Ammon's horn (tissue), 1 donor: ENCODE measurements around the gene ATXN7.

Experiments used
- DNase-seq: peaks from one replicate; pipeline ENCODE4 v3.0.0-alpha.2; 2016; ENCODE audit warnings: low spot score

The ATXN7 gene

GRCh38 chr3:64023187-64023860 lies 159.7 kb downstream of the ATXN7 start, which contains the start of gene PSMD6:
TSS of gene PSMD6 (minus strand) at chr3:64023494. CDS start at chr3:64023419, 75 bp downstream.
- peak; percentile 88 for DNase-seq

GRCh38 chr3:64023861-64024223 lies 160.2 kb downstream of the ATXN7 start:
- DNase-seq: no peak

DNA sequence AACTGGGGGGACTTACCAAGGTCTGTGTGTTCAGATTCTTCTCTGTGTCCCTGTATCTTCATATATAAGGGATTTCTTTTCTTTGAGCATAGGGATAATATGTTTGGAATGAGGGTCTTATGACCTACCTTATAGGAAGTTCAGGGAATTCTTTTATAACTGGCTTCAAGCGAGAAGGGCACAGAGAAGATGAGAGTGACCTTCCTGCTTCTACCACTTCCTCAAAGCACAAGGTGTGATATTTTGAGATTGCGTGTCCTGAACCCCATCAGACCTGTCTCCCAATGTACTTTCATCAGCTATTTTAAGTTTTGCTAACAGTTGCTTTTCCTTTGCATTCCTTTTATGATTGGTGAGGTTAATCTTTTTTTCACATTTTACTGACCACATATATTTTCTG lies 162.7 kb downstream of the ATXN7 start:
- DNase-seq: no peak

DNA sequence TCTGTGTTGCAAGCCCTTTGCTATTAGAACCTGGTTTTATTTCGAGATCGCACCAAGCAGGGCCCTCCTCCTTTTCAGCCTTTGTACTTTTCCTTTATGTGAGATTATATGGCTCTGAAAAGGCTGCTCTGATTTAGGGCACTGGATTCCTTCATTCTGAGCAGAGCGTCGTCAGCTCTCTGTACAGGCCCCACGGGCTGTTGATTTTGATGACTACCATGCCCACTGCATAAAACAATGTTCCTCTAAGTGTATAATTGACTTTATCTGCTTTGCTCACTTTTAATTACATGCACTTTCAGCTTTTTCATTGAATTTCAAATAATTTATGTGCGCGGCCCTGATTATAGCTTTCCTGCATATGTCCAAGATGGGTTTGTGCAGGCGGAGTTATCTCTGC lies 164.0 kb downstream of the ATXN7 start:
- no peak for DNase-seq

DNA sequence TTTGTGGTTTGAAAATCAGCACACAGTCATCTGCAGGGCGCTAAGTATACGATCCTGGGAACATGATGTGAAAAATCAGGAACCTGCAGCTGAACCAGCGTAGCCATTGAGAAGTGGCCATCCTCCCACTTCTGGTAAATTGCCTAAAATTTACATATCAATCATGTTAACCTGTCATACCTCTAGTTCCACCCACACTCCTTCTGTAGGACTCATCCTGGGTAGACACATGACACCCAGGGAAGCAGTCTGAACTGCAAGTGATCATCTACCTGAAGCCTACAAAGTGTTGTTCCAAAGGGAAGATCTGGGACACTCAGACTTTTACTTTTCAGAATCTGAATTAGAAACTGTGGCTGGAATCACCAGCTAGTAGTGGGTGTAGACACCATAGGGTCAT lies 165.1 kb downstream of the ATXN7 start:
- no peak for DNase-seq

DNA sequence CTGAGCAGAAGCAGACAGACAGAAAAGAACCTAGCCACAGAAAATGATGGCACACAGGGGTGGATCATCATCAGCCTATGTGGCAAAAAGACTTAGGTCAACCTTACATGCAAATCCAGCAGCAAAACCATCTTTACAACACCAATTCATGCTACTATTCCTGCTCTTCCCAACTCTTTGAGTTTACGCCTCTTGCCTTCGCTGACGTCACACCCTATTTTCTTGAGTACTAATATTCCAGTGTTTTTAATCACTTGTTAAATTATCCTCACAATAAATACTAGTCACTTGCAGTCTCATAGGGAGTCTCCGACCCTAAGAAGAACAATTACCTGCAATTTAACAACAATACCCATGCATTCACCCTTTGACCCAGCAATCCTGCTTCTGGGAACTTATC lies 165.6 kb downstream of the ATXN7 start:
- DNase-seq: no peak

GRCh38 chr3:64030741-64031140 lies 167.1 kb downstream of the ATXN7 start:
- peak; percentile 80 for DNase-seq

GRCh38 chr3:64031540-64032508 lies 168.2 kb downstream of the ATXN7 start:
- DNase-seq: no peak

DNA sequence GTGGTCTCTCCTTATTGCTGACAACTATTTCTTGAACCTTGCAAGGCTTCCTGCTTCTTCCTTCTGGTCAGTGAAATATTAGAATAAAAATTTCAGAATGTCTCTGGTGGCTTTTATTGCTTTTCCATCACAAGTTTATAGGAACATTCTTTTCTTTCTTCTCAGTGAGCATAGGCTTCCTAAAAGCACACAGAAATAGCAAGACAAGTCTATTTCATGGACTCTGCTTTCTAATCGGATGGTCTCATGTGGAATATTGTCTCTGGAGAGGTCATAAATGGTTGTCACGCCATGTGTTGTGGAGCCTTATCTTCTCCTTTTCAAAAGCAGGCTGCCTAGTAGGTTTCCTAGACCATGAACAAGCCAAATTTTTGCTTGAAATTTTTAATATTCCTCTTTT lies 169.4 kb downstream of the ATXN7 start:
- no peak for DNase-seq

- DNase-seq: no peak
Measured at GRCh38 chr3:64037084-64037483, 173.4 kb downstream of the ATXN7 start.

DNA sequence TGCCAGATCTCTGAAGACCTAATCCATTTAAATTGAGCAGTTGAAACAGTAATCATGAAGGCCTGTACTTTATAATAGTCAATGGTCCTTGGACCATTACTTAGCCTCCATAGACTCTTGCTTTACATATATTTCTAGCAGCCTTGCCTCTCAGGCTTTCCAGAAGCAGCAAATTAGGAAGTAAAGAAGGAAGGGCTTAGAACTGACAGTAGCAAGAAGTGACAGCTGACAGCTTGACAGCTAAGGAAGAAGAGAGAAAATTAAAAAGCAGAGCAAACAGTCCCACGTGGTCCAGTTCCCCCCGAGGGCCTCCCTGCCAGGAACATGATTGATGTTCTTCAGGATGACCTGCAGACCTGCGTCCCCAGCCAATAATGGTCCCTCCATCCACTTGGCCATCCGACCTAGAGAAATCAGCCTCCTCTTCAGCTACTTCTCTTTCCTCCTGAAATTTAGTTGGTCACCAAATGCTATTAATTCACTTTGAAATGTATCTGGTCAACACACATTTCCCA lies 174.6 kb downstream of the ATXN7 start:
- no peak for DNase-seq

GRCh38 chr3:64039332-64039731 lies 175.7 kb downstream of the ATXN7 start:
- DNase-seq: no peak

DNA sequence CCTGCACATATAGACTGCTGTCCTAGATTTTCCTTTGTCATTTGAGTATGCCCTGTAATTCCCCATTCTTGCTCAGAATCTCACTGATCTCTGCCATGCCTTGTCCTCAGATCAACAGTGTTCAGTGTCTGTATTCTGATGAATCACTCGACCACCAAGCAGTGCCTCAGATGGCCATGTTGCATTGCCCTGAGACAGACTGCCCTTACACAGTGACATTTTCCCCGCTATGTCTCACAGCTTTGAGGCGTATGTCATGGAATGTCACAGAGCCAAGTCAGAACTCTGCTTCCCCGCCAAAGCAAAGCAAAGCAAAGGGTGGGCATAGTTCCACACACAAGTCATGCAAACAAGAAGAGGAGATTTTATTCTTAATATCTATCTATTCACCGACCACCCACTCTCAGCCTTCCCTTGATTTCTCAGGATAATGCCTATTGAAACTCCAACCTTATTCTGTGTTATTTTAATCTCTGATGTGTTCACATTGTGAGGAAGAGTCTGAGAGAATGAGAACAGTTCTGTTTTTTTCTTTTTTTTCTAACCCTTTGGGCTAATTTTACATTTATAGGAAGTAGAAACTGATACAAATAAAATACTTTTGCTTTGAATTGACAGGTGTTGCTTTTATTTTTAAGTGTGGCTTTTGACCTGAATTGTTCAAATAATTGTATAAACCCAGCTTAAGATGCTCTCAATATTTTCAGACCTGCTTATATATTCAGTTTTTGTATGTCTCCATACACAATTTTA lies 176.5 kb downstream of the ATXN7 start:
- DNase-seq: no peak

GRCh38 chr3:64042952-64043351 lies 179.3 kb downstream of the ATXN7 start:
- DNase-seq: no peak

DNA sequence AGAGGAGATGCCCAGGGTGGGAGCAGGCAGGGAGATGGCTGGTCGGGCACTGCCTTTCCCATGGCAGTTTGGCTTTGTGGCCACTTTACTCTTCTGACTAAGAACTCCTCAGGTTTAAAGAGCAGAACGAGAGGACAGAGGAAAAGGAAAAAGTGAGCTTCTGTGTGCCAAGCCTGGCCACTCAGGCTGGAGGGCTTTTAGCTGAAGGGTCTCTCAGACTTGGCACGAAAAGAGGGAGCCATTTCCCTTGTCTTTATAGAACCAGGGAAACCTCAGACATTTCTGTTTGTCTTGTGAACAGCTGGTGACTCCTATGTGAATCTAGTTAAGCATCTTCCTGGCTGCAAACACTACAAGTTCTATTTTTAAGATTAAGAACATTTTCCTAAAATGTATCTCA lies 182.9 kb downstream of the ATXN7 start:
- DNase-seq: no peak

DNA sequence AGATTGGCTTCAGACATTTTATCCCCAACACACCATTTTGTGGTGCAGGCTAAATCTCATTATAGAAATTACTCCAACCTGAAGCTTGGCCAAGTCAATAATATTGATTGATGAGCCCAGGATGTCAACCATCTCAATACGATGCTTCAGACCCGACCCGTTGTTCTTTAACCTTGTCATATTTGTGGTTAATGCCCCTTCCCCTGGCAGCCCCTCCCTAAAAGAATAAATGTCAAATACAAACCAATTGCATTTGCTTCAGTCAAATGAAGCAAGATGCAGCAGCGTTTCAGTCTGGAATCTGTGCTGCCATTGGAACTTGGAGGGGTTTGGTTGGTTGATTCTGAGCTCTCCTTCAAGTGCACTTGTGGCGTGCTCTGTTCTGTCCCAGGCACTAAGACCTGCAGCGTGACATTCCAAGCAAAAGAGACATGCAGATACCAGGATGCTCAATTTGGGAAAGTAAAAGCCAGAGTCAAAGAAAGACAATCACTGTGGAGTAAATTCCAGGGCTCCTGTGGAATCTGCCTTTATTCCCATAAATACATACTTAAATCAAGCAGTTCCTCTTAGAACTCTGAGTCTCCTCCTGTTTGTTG lies 183.4 kb downstream of the ATXN7 start:
- DNase-seq: no peak

DNA sequence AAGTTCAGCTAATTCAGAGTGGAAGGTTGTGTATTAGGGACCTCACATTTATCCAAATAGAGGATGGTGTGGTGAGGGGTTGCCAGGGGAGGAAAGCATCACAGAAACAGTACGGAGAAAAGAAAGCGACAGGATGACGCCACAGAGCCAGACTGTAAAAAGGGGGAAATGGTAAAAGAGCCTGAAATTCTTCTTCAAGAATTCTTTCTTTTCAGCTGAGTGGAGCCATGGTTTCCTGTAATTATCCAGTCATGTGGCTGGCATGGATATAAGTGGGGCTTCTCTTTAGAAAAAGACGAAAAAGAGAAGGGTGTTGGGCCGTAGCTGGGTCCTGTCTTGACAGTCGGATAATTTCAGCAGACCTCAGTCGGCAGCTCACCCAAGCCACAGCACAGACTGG lies 184.1 kb downstream of the ATXN7 start:
- DNase-seq: no peak

- no peak for DNase-seq
Measured at GRCh38 chr3:64048631-64049061, 185.0 kb downstream of the ATXN7 start.

- no peak for DNase-seq
Measured at GRCh38 chr3:64049136-64049535, 185.5 kb downstream of the ATXN7 start.

DNA sequence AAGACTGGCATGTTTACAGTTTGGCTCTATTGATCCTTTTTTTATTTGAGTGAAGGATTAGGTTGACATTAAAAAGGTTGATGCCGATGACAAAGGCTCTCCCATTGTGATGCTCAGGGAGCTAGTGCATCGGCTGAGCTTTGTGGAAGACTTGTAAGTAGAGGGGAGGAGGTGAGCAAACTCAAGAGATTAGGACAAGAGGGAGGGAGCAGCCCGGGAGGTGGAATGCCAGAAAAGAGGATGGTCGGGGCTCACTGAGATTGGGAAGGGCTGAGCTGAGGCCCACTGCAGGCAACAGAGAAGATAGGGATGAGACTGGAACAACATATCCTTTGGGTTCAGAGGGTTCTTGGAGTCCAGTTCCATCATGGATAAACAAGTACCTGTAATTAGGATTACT lies 186.2 kb downstream of the ATXN7 start:
- DNase-seq: no peak
